Trophoblast cell (in vitro differentiated cells and primary cell): Measurements from ENCODE around the gene DCUN1D3.

Experiments
- DNase-seq, 2 donors: peaks; one replicate each; pipeline ENCODE4 v3.0.0-alpha.2; 2016
- H2AFZ ChIP-seq: 2 replicates; pipeline ENCODE4 v1.6.1; 2013; ENCODE audit warnings: low read length, moderate library complexity, mild to moderate bottlenecking; ENCODE audit not compliant: insufficient read depth, poor library complexity
- H2AK5ac ChIP-seq: 2 replicates; pipeline ENCODE4 v1.6.1; 2013; ENCODE audit warnings: mild to moderate bottlenecking, low read length
- H2BK120ac ChIP-seq: 2 replicates; pipeline ENCODE4 v1.6.1; 2013; ENCODE audit warnings: low read length, mild to moderate bottlenecking, moderate library complexity; ENCODE audit not compliant: insufficient read depth, poor library complexity
- H2BK12ac ChIP-seq: 2 replicates; pipeline ENCODE4 v1.6.1; 2013; ENCODE audit warnings: mild to moderate bottlenecking, low read length, moderate library complexity
- H2BK5ac ChIP-seq: 2 replicates; pipeline ENCODE4 v1.6.1; 2013; ENCODE audit warnings: low read length, low read depth, moderate library complexity, mild to moderate bottlenecking; ENCODE audit not compliant: poor library complexity
- H3K14ac ChIP-seq: 2 replicates; pipeline ENCODE4 v1.6.1; 2013; ENCODE audit warnings: mild to moderate bottlenecking, low read length
- H3K18ac ChIP-seq: 2 replicates; pipeline ENCODE4 v1.6.1; 2013; ENCODE audit warnings: mild to moderate bottlenecking, low read length
- H3K23ac ChIP-seq: 2 replicates; pipeline ENCODE4 v1.6.1; 2013; ENCODE audit warnings: low read length
- H3K27ac ChIP-seq: 2 replicates; pipeline ENCODE4 v1.5.1; 2013; ENCODE audit warnings: low read depth, mild to moderate bottlenecking, inconsistent platforms, low read length, moderate library complexity
- H3K27me3 ChIP-seq: 2 replicates; pipeline ENCODE4 v1.6.1; 2013; ENCODE audit warnings: inconsistent platforms, mild to moderate bottlenecking, low read length, moderate library complexity; ENCODE audit not compliant: insufficient read depth
- H3K36me3 ChIP-seq, 2 experiments: 1 replicate in 1 of 2; 2 replicates in 1 of 2; pipeline ENCODE4 v1.6.1; 2013; ENCODE audit warnings: low read length in 2 of 2, mild to moderate bottlenecking in 2 of 2, moderate library complexity in 1 of 2; ENCODE audit not compliant: insufficient read depth in 2 of 2, control insufficient read depth in 1 of 2
- H3K4ac ChIP-seq: 2 replicates; pipeline ENCODE4 v1.6.1; 2013; ENCODE audit warnings: low read depth, mild to moderate bottlenecking, low read length, moderate library complexity
- H3K4me1 ChIP-seq, 2 experiments: 1 replicate in 1 of 2; 2 replicates in 1 of 2; pipeline ENCODE4 v1.6.1; 2013; ENCODE audit warnings: low read length in 2 of 2, mild to moderate bottlenecking in 2 of 2, moderate library complexity in 1 of 2; ENCODE audit not compliant: insufficient read depth in 2 of 2, control insufficient read depth in 1 of 2
- H3K4me2 ChIP-seq: 2 replicates; pipeline ENCODE4 v1.6.1; 2013; ENCODE audit warnings: inconsistent platforms, mild to moderate bottlenecking, low read length, moderate library complexity
- H3K4me3 ChIP-seq: 2 replicates; pipeline ENCODE4 v1.5.1; 2013; ENCODE audit warnings: mild to moderate bottlenecking, low read depth, low read length, inconsistent platforms
- H3K79me1 ChIP-seq: one replicate; pipeline ENCODE4 v1.6.1; 2013; ENCODE audit warnings: low read length
- H3K79me2 ChIP-seq: 2 replicates; pipeline ENCODE4 v1.6.1; 2013; ENCODE audit warnings: low read length, mild to moderate bottlenecking; ENCODE audit not compliant: control insufficient read depth, insufficient read depth, poor library complexity
- H3K9ac ChIP-seq: 2 replicates; pipeline ENCODE4 v1.6.1; 2013; ENCODE audit warnings: mild to moderate bottlenecking, low read length
- H3K9me3 ChIP-seq: 2 replicates; pipeline ENCODE4 v1.6.1; 2013; ENCODE audit warnings: low read depth, mild to moderate bottlenecking, control low read depth, inconsistent platforms, low read length; ENCODE audit not compliant: insufficient read depth
- H4K12ac ChIP-seq: 2 replicates; pipeline ENCODE4 v1.6.1; 2013; ENCODE audit warnings: low read depth, mild to moderate bottlenecking, low read length, moderate library complexity
- H4K8ac ChIP-seq: 2 replicates; pipeline ENCODE4 v1.6.1; 2013; ENCODE audit warnings: low read depth, mild to moderate bottlenecking, low read length, moderate library complexity
- H4K91ac ChIP-seq: one replicate; pipeline ENCODE4 v1.6.1; 2013; ENCODE audit warnings: low read depth, mild to moderate bottlenecking, low read length, moderate library complexity
- WGBS: extraction: QIAGEN DNeasy Blood & Tissue Kit; methylation state at CpG from one replicate; pipeline ENCODE4 v1.1.7; 2013; ENCODE audit warnings: missing lambda C conversion rate; ENCODE audit not compliant: insufficient read length, insufficient coverage; ENCODE audit errors: extremely low coverage; 5-methylcytosine and 5-hydroxymethylcytosine counted together

The DCUN1D3 gene

GRCh38 chr16:20871258-20871657 is 28.9 kb downstream of the DCUN1D3 start:
- no CpG with 5 or more reads among the region's 2 CpGs for WGBS
- H2BK12ac ChIP-seq, result no peak overlapping the region
- no peak overlapping the region for H3K4me3 ChIP-seq

GRCh38 chr16:20870122-20870820 is 29.9 kb downstream of the DCUN1D3 start:
- Histone ChIP-seq H3K36me3 (no peaks in the 10 kb centered on the region), H3K27me3 (no peaks in the 10 kb centered on the region), H3K27ac (peak overlapping the region; percentile 2), H2BK12ac (no peak overlapping the region), H2BK5ac (no peak overlapping the region), H2BK120ac (no peak overlapping the region), H2AK5ac (no peak overlapping the region), H4K12ac (no peak overlapping the region), H3K4me3 (no peak overlapping the region), H3K4ac (no peak overlapping the region), H3K9ac (no peak overlapping the region), H3K23ac (no peak overlapping the region), H3K79me1 (peaks cover 8% of the 10 kb centered on the region), H4K8ac (no peak overlapping the region), H3K79me2 (peaks cover 4% of the 10 kb centered on the region), H3K4me1 (peaks cover 26 to 34% of the 10 kb centered on the region in 2 experiments), H4K91ac (no peak overlapping the region), H2AFZ (no peak overlapping the region), H3K14ac (no peak overlapping the region), H3K9me3 (no peaks in the 10 kb centered on the region), H3K18ac (peak overlapping the region; percentile 58), H3K4me2 (no peak overlapping the region)
- WGBS, result no CpG with 5 or more reads among the region's 2 CpGs
- DNase-seq, result no peak

More at GRCh38 chr16:20871258-20871657, 28.9 kb downstream of the DCUN1D3 start:
- H4K91ac ChIP-seq, result no peak overlapping the region
- no peak overlapping the region for H3K9ac ChIP-seq
- peaks cover 5% of the 10 kb centered on the region for H3K79me2 ChIP-seq
- H3K14ac ChIP-seq, result no peak overlapping the region
- no peak overlapping the region for H4K12ac ChIP-seq
- H3K23ac ChIP-seq, result no peak overlapping the region
- H3K4ac ChIP-seq, result no peak overlapping the region
- no peaks in the 10 kb centered on the region for H3K9me3 ChIP-seq
- no peaks in the 10 kb centered on the region for H3K27me3 ChIP-seq
- H2BK5ac ChIP-seq, result no peak overlapping the region
- no peak overlapping the region for H3K18ac ChIP-seq
- H3K4me2 ChIP-seq, result no peak overlapping the region
- H3K36me3 ChIP-seq, result no peaks in the 10 kb centered on the region
- no peak overlapping the region for H2AFZ ChIP-seq
- peaks cover 6% of the 10 kb centered on the region for H3K79me1 ChIP-seq
- no peak for DNase-seq
- H2AK5ac ChIP-seq, result no peak overlapping the region
- H2BK120ac ChIP-seq, result no peak overlapping the region
- H4K8ac ChIP-seq, result no peak overlapping the region
- H3K27ac ChIP-seq, result no peak overlapping the region
- H3K4me1 ChIP-seq, result peaks cover 25 to 30% of the 10 kb centered on the region in 2 experiments

- peak overlapping the region; percentile 58 for H2AFZ ChIP-seq
- WGBS, result no CpG with 5 or more reads among the region's 3 CpGs
- no peak overlapping the region for H2AK5ac ChIP-seq
- H3K9me3 ChIP-seq, result no peaks in the 10 kb centered on the region
- H4K8ac ChIP-seq, result no peak overlapping the region
- no peak overlapping the region for H3K14ac ChIP-seq
- H3K27me3 ChIP-seq, result no peaks in the 10 kb centered on the region
- H2BK5ac ChIP-seq, result no peak overlapping the region
- no peak overlapping the region for H4K12ac ChIP-seq
- no peak for DNase-seq
- peak overlapping the region; percentile 65 for H3K4ac ChIP-seq
- no peak overlapping the region for H3K23ac ChIP-seq
- H3K27ac ChIP-seq, result no peak overlapping the region
- no peaks in the 10 kb centered on the region for H3K36me3 ChIP-seq
- peak overlapping the region; percentile 17 for H2BK12ac ChIP-seq
- H3K9ac ChIP-seq, result no peak overlapping the region
- H2BK120ac ChIP-seq, result no peak overlapping the region
- H3K4me3 ChIP-seq, result no peak overlapping the region
- H3K4me2 ChIP-seq, result no peak overlapping the region
- peaks cover 8% of the 10 kb centered on the region for H3K79me1 ChIP-seq
- H3K18ac ChIP-seq, result peak overlapping the region; percentile 80
- H3K4me1 ChIP-seq, result peaks cover 26 to 34% of the 10 kb centered on the region in 2 experiments
- H3K79me2 ChIP-seq, result peaks cover 4% of the 10 kb centered on the region
- no peak overlapping the region for H4K91ac ChIP-seq
Measured at GRCh38 chr16:20868890-20869289, 31.3 kb downstream of the DCUN1D3 start.

- no peaks in the 10 kb centered on the region for H3K27me3 ChIP-seq
- no peak overlapping the region for H4K8ac ChIP-seq
- no peak overlapping the region for H3K18ac ChIP-seq
- H3K14ac ChIP-seq, result no peak overlapping the region
- no peak overlapping the region for H3K9ac ChIP-seq
- no peak overlapping the region for H4K91ac ChIP-seq
- no peak overlapping the region for H2BK12ac ChIP-seq
- H3K4me2 ChIP-seq, result no peak overlapping the region
- H3K79me2 ChIP-seq, result peaks cover 4% of the 10 kb centered on the region
- no peak overlapping the region for H3K27ac ChIP-seq
- peaks cover under 1% of the 10 kb centered on the region in 2 experiments for H3K36me3 ChIP-seq
- no peak overlapping the region for H4K12ac ChIP-seq
- no peak overlapping the region for H2BK120ac ChIP-seq
- no peak overlapping the region for H3K4me3 ChIP-seq
- no peak overlapping the region for H2AK5ac ChIP-seq
- peaks cover 23 to 25% of the 10 kb centered on the region in 2 experiments for H3K4me1 ChIP-seq
- DNase-seq, result no peak
- H3K79me1 ChIP-seq, result peaks cover 7% of the 10 kb centered on the region
- no peak overlapping the region for H3K23ac ChIP-seq
- WGBS, result no CpG with 5 or more reads among the region's 2 CpGs
- peak overlapping the region; percentile 24 for H3K4ac ChIP-seq
- no peak overlapping the region for H2AFZ ChIP-seq
- H3K9me3 ChIP-seq, result no peaks in the 10 kb centered on the region
- H2BK5ac ChIP-seq, result no peak overlapping the region
Measured at GRCh38 chr16:20867585-20867984, 32.6 kb downstream of the DCUN1D3 start.
